ENCODE measurements around the gene PRKG1.

Gene PRKG1

GRCh38 chr10:52314822-52315552 lies 1240.7 kb downstream of the PRKG1 start:
- DNase-seq, result no peak

GRCh38 chr10:52316001-52316400 lies 1241.7 kb downstream of the PRKG1 start:
- DNase-seq, result no peak

GRCh38 chr10:52316500-52316899 lies 1242.2 kb downstream of the PRKG1 start:
- DNase-seq, result no peak

DNA sequence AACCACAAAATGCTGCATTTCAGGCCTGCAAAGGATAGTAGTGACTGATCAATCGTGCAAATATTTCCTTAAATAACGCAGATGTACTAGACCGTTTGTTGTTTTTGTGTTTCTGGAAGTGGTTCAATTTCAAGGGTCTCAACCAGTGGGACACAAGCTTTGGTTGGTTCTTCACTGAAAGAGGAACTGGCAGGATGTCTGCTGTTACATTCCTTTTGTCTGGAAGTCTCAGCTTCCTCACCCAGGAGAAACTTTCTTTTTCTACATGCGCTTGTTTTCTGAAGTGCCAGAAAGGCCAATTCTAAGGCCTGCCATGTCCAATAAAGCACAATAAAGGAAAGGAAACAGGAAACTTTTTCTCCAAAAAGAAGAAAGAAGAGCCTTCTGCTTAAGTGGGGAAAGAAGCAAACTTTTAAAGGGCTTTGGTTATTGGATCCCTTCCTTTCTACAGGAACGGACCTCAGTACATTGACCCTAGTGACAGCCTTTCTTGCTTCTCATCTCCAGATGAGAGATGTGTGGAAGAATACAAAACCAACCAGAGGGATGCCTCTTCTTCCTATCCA lies 1243.9 kb downstream of the PRKG1 start:
- DNase-seq, result no peak

DNA sequence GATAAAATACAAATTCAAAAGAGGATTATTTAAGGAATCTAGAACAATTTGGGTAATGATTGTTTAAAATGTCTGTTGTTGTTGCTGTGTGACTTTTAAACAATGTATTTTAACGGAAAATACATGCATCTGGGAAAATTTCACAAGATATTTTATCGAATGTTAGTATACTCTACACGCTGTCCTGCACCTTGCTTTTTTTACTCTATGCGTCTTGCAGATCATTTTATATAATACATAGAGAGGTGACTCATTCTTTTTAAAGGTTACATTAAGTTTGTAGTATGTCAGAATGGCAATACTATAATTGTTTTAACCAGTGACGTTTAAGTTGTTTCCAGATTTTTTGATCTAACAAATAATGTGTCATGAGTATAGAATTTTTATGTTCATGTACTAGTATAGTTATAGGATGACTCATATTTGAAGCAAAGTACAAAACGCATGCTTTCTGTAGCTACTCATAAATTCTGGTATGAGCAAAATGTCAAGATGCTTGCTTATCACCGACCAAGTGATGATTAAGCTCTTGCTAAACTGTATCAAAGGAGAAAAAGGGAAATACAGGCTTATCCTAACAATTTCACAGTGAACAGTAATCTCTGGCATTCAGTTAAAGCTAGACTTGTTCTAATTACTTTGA lies 1244.7 kb downstream of the PRKG1 start:
- no peak for DNase-seq

- no peak for DNase-seq
Observed at GRCh38 chr10:52319926-52320325, 1245.6 kb downstream of the PRKG1 start.

- DNase-seq, result no peak
Observed at GRCh38 chr10:52322323-52322722, 1248.0 kb downstream of the PRKG1 start.

DNA sequence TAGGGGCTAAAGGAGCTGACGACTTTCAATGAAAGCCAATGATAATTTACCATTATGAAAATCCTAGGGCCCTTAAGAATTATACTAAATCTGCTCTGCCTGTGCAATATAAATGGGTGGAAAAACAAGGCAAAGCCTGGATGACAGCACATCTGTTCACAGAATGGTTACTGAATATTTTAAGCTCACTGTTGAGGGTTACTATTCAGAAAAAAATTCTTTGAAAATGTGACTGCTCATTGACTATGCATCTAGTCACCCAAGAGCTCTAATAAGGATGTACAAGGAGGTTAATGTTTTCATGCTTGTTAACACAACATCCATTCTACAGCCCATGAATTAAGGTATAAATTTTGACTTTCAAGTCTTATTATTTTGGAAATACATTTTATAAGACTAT lies 1248.6 kb downstream of the PRKG1 start:
- no peak for DNase-seq

- no peak for DNase-seq
Observed at GRCh38 chr10:52326382-52326781, 1252.1 kb downstream of the PRKG1 start.

DNA sequence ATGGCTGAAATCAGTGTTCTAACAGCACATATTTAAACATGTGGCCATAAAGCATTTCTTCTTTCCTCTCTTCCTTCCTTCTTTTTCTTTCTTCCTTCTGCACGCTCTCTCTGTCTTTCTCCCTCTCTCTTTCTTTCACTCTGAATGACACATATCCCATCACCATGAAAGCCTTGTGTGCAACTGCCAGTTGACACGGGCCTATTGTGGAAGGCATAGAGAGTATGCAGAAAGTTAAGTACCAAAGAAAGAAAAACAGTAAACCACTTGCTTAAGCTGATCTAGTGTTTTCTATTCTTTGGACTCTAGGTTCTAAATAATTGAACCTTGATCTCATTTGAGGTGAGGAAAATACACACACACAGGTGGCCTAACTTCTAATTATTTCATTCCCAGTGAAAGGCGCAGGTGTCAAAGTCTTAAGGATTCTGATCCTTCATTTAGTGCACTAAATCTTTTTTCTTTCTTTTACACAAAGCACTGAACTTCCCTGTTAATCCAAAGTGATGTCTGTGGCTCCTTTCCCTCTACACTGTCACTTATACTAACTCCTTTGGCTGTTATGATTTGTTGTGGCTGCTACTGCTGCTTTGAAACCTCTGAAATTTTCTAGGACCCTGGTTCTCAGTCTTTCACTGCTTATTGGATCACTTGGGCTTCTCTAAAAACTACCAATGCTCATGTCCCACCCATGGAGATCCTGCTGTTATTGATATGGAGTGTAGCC lies 1257.5 kb downstream of the PRKG1 start:
- no peak for DNase-seq

DNA sequence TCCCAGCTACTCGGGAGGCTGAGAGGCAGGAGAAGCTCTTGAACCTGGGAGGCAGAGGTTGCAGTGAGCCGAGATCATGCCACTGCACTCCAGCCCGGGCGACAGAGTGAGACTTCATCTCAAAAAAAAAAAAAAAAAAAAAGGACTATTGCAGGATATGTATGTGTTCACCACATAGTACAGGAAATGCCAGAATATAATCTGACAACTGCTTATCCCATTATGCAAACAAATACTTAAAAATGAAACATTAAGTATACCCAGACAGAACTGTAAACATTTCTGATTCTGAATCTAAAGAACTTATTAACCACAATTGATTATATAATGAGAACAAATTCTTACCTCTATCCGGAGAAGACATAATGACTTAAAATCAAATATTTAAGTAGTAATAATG lies 1258.5 kb downstream of the PRKG1 start:
- no peak for DNase-seq

GRCh38 chr10:52334595-52334994 lies 1260.3 kb downstream of the PRKG1 start:
- no peak for DNase-seq

GRCh38 chr10:52335665-52336064 lies 1261.4 kb downstream of the PRKG1 start:
- DNase-seq, result no peak

- DNase-seq, result no peak
Observed at GRCh38 chr10:52337225-52337624, 1262.9 kb downstream of the PRKG1 start.

DNA sequence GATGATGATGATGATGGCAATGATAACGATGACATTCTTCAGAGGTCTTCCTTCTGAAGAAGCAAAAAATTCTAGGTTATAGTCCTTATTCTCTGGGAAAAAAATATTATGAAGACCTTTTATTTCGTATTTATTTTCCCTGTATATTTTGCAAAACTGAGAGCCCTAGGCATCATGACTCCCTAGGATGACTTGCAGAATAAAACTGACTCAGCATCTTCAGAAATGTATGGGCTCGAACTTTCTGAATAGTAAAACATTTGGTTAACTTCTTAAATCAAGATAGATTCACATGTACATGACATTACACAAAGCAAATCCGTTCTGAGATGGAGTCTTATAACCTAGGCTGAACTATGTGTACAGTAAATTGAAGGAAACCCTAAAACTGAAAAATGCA lies 1269.2 kb downstream of the PRKG1 start:
- no peak for DNase-seq

DNA sequence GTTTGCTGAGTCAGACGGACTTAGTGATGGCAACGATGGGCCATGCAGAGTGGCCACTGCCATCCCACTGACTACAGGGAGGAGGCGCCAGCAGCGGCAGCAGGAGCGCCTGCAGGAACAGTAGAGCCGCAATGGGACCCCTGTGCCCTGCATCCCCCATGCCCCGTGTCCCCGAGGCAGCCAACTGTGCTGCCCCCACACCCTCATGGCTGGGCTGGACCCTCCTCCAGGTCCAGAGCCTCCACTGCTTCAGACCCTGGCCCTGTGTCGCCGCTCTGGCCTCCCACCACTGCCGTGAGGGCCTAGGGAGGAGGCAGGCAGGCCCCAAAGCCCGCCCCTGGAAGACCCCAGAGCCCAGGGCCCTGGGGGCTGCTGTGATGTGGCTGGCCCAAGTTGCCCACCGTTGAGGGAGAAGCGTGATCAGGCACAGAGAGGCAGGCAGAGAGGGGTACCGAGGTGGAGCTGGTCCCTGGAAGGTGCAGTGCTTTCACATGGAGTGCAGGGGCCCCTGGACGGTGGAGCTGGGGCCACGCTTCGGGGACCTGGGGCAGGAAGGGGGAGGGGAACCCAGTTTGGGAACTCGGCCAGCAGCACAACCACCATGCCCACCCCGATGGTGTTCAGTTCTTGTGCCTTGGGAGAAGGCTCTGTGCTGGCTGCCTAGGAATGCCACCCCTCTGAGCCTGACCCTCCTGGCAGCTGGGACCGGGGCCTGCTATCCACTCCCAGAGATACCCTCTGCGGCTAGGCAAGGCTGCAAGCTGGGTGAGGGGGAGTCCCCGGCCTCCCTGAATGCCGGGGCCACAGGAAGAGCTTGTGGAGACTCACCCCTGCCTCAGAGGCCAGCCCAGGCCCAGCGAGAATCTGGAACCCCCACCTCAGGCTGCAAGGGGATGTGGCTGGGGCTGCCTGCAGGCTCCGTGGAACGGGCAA lies 1272.4 kb downstream of the PRKG1 start:
- no peak for DNase-seq

- no peak for DNase-seq
Observed at GRCh38 chr10:52347327-52347667, 1273.0 kb downstream of the PRKG1 start.

All from activated CD4-positive, CD25-positive, alpha-beta regulatory T cell (primary cell).